HAP-1 (cell line): ENCODE data around the gene CTSL.

Experiments used
- DNase-seq, 2 experiments: peaks; one replicate each; pipeline ENCODE4 v3.0.0-alpha.2; 2016 to 2020; ENCODE audit warnings: low spot score in 2 of 2
- H3K27me3 ChIP-seq: fragments of 250-450 bp; sonication (Bioruptor Pico); 2 replicates; pipeline ENCODE4 v1.5.1; 2020; ENCODE audit warnings: low read depth, mild to moderate bottlenecking, moderate library complexity
- H3K36me3 ChIP-seq: fragments of 250-450 bp; sonication (Bioruptor Pico); replicated peaks from 2 replicates; pipeline ENCODE4 v1.5.1; 2020; ENCODE audit warnings: mild to moderate bottlenecking
- H3K4me1 ChIP-seq: fragments of 250-450 bp; sonication (Bioruptor Pico); 2 replicates; pipeline ENCODE4 v1.5.1; 2020; ENCODE audit warnings: mild to moderate bottlenecking
- H3K4me3 ChIP-seq: fragments of 250-450 bp; sonication (Bioruptor Pico); 2 replicates; pipeline ENCODE4 v1.5.1; 2020; ENCODE audit warnings: mild to moderate bottlenecking, moderate library complexity
- H3K9me3 ChIP-seq: fragments of 250-450 bp; sonication (Bioruptor Pico); 2 replicates; pipeline ENCODE4 v1.5.1; 2020; ENCODE audit warnings: mild to moderate bottlenecking, moderate library complexity
- in situ Hi-C: fragments of 300-500 bp; cut with MboI; formaldehyde crosslinking; loops from 3 replicates; pipeline ENCODE4 v1.14.3; 2020; ENCODE audit warnings: low sequenced_read_pairs, inconsistent platforms, mixed read lengths

The CTSL gene

DNA sequence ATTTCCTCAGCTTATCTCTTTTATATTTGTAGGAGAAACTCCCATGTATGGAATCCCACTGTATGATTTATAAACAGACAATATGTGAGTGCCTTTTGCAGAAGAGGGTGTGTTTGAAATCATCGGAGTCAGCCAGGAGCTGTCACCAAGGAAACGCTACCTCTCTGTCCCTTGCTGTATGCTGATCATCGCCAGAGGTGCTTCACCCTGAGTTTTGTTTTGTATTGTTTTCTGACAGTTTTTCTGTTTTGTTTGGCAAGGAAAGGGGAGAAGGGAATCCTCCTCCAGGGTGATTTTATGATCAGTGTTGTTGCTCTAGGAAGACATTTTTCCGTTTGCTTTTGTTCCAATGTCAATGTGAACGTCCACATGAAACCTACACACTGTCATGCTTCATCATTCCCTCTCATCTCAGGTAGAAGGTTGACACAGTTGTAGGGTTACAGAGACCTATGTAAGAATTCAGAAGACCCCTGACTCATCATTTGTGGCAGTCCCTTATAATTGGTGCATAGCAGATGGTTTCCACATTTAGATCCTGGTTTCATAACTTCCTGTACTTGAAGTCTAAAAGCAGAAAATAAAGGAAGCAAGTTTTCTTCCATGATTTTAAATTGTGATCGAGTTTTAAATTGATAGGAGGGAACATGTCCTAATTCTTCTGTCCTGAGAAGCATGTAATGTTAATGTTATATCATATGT, 18.0 kb upstream of the CTSL start:
- H3K4me3 ChIP-seq, result no peak overlapping the region
- in situ Hi-C loops, result no loop called here
- no peaks in the 10 kb centered on the region for H3K36me3 ChIP-seq

DNA sequence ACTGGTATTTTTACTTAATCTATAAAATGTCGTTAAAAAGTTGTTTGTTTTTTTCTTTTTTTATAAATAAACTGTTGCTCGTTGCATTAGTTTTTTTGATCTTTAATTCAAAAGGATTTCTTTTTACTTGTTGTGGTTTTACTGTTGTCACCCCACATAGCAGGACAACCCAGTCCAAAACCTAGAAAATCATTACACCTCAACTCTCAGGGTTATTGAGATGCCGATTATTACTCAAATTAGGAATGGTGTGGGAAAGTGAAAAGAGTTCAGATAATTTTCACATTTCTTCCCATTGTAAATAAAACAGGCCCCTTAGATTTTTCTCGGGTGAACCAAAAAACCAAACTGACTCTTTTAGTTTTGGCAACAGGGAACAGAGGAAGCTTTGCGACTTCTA, 17.4 kb upstream of the CTSL start:
- DNase-seq, result no peak
- Histone ChIP-seq H3K4me3 (no peak overlapping the region), H3K9me3 (no peaks in the 10 kb centered on the region), H3K4me1 (no peaks in the 10 kb centered on the region), H3K27me3 (no peaks in the 10 kb centered on the region), H3K36me3 (no peaks in the 10 kb centered on the region)
- in situ Hi-C loops, result no loop called here

More for the DNA sequence above, 18.0 kb upstream of the CTSL start:
- H3K9me3 ChIP-seq, result no peaks in the 10 kb centered on the region
- DNase-seq, result no peak
- no peaks in the 10 kb centered on the region for H3K27me3 ChIP-seq
- no peaks in the 10 kb centered on the region for H3K4me1 ChIP-seq

- in situ Hi-C loops, result no loop called here
- H3K36me3 ChIP-seq, result no peaks in the 10 kb centered on the region
Observed at GRCh38 chr9:87708986-87709728, 16.8 kb upstream of the CTSL start.

DNA sequence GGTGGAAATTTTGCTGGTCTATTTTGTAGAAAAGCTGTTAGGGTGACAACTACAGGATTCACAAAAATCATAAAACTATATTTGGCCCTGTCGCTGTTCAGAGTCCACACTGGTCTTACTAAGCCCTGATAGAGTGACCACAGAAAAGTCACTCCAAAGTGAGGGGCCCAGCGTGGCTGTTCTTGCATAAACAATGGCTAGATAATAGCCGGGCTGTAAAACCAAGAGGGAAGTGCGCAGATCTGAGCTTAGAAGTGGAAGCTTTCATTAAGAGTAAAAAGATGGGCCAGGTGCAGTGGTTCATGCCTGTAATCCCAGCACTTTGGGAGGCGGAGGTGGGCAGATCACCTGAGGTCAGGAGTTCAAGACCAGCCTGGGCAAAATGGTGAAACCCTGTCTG, 15.5 kb upstream of the CTSL start:
- no peaks in the 10 kb centered on the region for H3K36me3 ChIP-seq
- H3K9me3 ChIP-seq, result no peaks in the 10 kb centered on the region
- H3K4me1 ChIP-seq, result peaks cover 11% of the 10 kb centered on the region
- DNase-seq, result no peak
- H3K27me3 ChIP-seq, result no peaks in the 10 kb centered on the region
- in situ Hi-C loops, result no loop called here
- no peak overlapping the region for H3K4me3 ChIP-seq

More at GRCh38 chr9:87708986-87709728, 16.8 kb upstream of the CTSL start:
- Histone ChIP-seq H3K4me3 (no peak overlapping the region), H3K9me3 (no peaks in the 10 kb centered on the region), H3K4me1 (0 out of 2 replicates have a peak, but pooled peaks cover 3% of the 10 kb centered on the region), H3K27me3 (no peaks in the 10 kb centered on the region)
- DNase-seq, result no peak

GRCh38 chr9:87711857-87712800, 13.8 kb upstream of the CTSL start:
- in situ Hi-C loops, result no loop called here
- no peaks in the 10 kb centered on the region for H3K9me3 ChIP-seq
- peaks cover 18% of the 10 kb centered on the region for H3K4me1 ChIP-seq
- H3K27me3 ChIP-seq, result no peaks in the 10 kb centered on the region
- H3K36me3 ChIP-seq, result no peaks in the 10 kb centered on the region
- no peak overlapping the region for H3K4me3 ChIP-seq
- no peak for DNase-seq

GRCh38 chr9:87712801-87713277, 13.1 kb upstream of the CTSL start:
- H3K4me1 ChIP-seq, result peaks cover 18% of the 10 kb centered on the region
- H3K4me3 ChIP-seq, result no peak overlapping the region
- in situ Hi-C loops, result no loop called here
- H3K27me3 ChIP-seq, result no peaks in the 10 kb centered on the region
- no peaks in the 10 kb centered on the region for H3K36me3 ChIP-seq
- no peaks in the 10 kb centered on the region for H3K9me3 ChIP-seq
- DNase-seq, result no peak

GRCh38 chr9:87713278-87713987, 12.5 kb upstream of the CTSL start:
- no peak for DNase-seq

DNA sequence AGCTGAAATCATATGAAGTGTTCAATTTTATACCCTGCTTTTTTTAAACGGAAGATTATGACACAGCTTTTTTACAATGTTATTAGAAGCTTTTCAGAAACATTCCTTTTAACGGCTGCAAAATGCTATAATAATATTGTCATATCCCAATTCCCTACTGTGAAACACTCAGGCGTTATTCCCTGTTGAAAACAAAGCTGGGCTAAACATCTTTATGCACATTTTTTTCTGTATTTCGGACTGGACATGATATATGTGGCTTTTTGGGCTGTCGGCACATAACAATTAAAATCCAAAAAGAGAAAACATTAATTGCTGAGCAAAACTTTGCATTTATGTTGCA, 12.0 kb upstream of the CTSL start:
- in situ Hi-C loops, result no loop called here
- no peak overlapping the region for H3K4me3 ChIP-seq
- H3K4me1 ChIP-seq, result peaks cover 18% of the 10 kb centered on the region
- H3K9me3 ChIP-seq, result no peaks in the 10 kb centered on the region
- DNase-seq, result no peak
- no peaks in the 10 kb centered on the region for H3K27me3 ChIP-seq
- H3K36me3 ChIP-seq, result no peaks in the 10 kb centered on the region

More at GRCh38 chr9:87713278-87713987, 12.5 kb upstream of the CTSL start:
- no peaks in the 10 kb centered on the region for H3K36me3 ChIP-seq
- H3K27me3 ChIP-seq, result no peaks in the 10 kb centered on the region
- in situ Hi-C loops, result no loop called here
- H3K4me1 ChIP-seq, result peaks cover 18% of the 10 kb centered on the region
- no peak overlapping the region for H3K4me3 ChIP-seq
- no peaks in the 10 kb centered on the region for H3K9me3 ChIP-seq

- Histone ChIP-seq H3K4me1 (peaks cover 18% of the 10 kb centered on the region), H3K27me3 (no peaks in the 10 kb centered on the region), H3K4me3 (no peak overlapping the region), H3K9me3 (no peaks in the 10 kb centered on the region), H3K36me3 (no peaks in the 10 kb centered on the region)
- DNase-seq, result peak in 1 of 2 experiments; percentile 44
- in situ Hi-C loops, result no loop called here
Observed at GRCh38 chr9:87714819-87715218, 11.1 kb upstream of the CTSL start.

DNA sequence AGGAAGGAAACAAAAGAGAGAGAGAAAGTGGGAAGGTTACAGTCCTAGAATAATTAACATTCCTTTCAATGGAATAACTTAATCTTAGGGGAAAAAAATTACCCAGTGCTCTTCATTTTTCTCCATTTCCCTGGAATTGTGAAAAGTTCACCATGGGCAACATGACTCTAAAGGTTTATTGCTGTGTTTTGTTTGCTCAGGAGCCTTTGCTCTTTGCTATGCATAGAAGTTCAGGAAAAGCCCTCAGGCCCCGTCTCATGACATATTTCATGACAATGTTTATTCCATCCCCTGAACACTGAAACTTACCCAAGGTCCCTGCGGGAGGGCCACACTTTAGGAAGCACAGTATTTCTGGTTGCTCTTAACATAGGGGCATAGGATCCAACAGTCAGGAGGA, 9.8 kb upstream of the CTSL start:
- H3K9me3 ChIP-seq, result no peaks in the 10 kb centered on the region
- no peak overlapping the region for H3K4me3 ChIP-seq
- DNase-seq, result peak; percentile 81 to 94
- no peaks in the 10 kb centered on the region for H3K36me3 ChIP-seq
- H3K4me1 ChIP-seq, result peaks cover 18% of the 10 kb centered on the region
- in situ Hi-C loops, result no loop called here
- H3K27me3 ChIP-seq, result no peaks in the 10 kb centered on the region

- peaks cover 18% of the 10 kb centered on the region for H3K4me1 ChIP-seq
- no peaks in the 10 kb centered on the region for H3K36me3 ChIP-seq
- H3K4me3 ChIP-seq, result no peak overlapping the region
- no peak for DNase-seq
- H3K9me3 ChIP-seq, result no peaks in the 10 kb centered on the region
- in situ Hi-C loops, result no loop called here
- no peaks in the 10 kb centered on the region for H3K27me3 ChIP-seq
Observed at GRCh38 chr9:87717456-87717855, 8.5 kb upstream of the CTSL start.

GRCh38 chr9:87718231-87718630, 7.7 kb upstream of the CTSL start:
- Histone ChIP-seq H3K9me3 (no peaks in the 10 kb centered on the region), H3K4me3 (no peak overlapping the region), H3K36me3 (no peaks in the 10 kb centered on the region), H3K4me1 (peaks cover 18% of the 10 kb centered on the region), H3K27me3 (no peaks in the 10 kb centered on the region)
- in situ Hi-C loops, result no loop called here
- no peak for DNase-seq
